HCT116 (cell line): Measurements from ENCODE around the gene PRKG1. TPM values are rescaled to one million over a fixed set of nuclear protein-coding genes. Genes with fewer than 3 reads are reported as not detected.

Source experiments
- ATAC-seq: fragments of 200-7000 bp; cut with Tn5 transposase; 2 replicates; pipeline ENCODE4 v1.9.1; 2020; ENCODE audit warnings: mild to moderate bottlenecking, moderate library complexity
- BruUV-seq: library from RNA; stranded (reverse); fragments of 400-500 nt; replicated peaks from 2 replicates; lab custom pipeline; 2021; lab: Mats Ljungman, UMichigan
- CTCF ChIA-PET: fragments of 300-600 bp; sonication (Branson Sonifier 250); formaldehyde crosslinking; loops from one replicate; lab custom pipeline; 2021; ENCODE audit warnings: antibody characterized with exemption; lab: Charles Lee
- POLR2A ChIA-PET: fragments of 300-600, 350-600 bp; sonication (Branson Sonifier 250); formaldehyde crosslinking; loops from one replicate; lab custom pipeline; 2021; ENCODE audit warnings: antibody characterized with exemption; lab: Charles Lee
- RAD21 ChIA-PET, 2 experiments: fragments of 300-600 bp; sonication (Branson Sonifier 250); formaldehyde crosslinking; loops; one replicate each; lab custom pipeline; 2023; ENCODE audit warnings: low total read pairs in 2 of 2; ENCODE audit not compliant: uncharacterized antibody in 2 of 2, unreplicated experiment in 2 of 2, low non-redundant PET in 1 of 2; lab: Charles Lee
- DNase-seq: peaks from one replicate; pipeline ENCODE4 v3.0.0-alpha.2; 2010; ENCODE audit warnings: low read depth, low spot score
- H2AFZ ChIP-seq: fragments of 200-600 bp; shearing (Covaris generic), sonication (generic); 2 replicates; pipeline ENCODE4 v1.6.1; 2017; ENCODE audit warnings: low read depth, mixed run types, mixed read lengths, antibody characterized with exemption, low read length; ENCODE audit not compliant: poor library complexity, severe bottlenecking
- H3K27ac ChIP-seq: 2 replicates; pipeline ENCODE4 v1.5.1; 2012; ENCODE audit warnings: low read depth, low read length
- H3K27me3 ChIP-seq: fragments of 200-600 bp; sonication (generic); 2 replicates; pipeline ENCODE4 v1.6.1; 2016; ENCODE audit warnings: mixed run types, low read length, mixed read lengths; ENCODE audit not compliant: insufficient read depth
- H3K36me3 ChIP-seq, 2 experiments: fragments of 200-500 bp in 1 of 2; fragments of 200-600 bp in 1 of 2; sonication (Bioruptor generic) in 1 of 2; sonication (generic) in 1 of 2; 2 replicates each; pipeline versions ENCODE4 v1.5.1 to v1.6.1; 2014 to 2016; ENCODE audit warnings: low read length in 2 of 2, inconsistent platforms in 1 of 2, mixed read lengths in 1 of 2, mixed run types in 1 of 2; ENCODE audit not compliant: insufficient read depth in 2 of 2, control insufficient read depth in 1 of 2
- H3K4me1 ChIP-seq, 2 experiments: fragments of 200-600 bp in 1 of 2; sonication (generic) in 1 of 2; 2 replicates each; pipeline versions ENCODE4 v1.5.1 to v1.6.1; 2012 to 2017; ENCODE audit warnings: low read length in 2 of 2, inconsistent platforms in 1 of 2, mild to moderate bottlenecking in 1 of 2, mixed read lengths in 1 of 2, mixed run types in 1 of 2, moderate library complexity in 1 of 2; ENCODE audit not compliant: insufficient read depth in 2 of 2, control insufficient read depth in 1 of 2
- H3K4me2 ChIP-seq: fragments of 200-600 bp; sonication (generic); 2 replicates; pipeline ENCODE4 v1.6.1; 2017; ENCODE audit warnings: mixed run types, low read length, mixed read lengths
- H3K4me3 ChIP-seq, 2 experiments: fragments of 200-600 bp in 1 of 2; sonication (generic) in 1 of 2; replicated peaks in 1 of 2; 2 replicates each; pipeline ENCODE4 v1.5.1; 2011 to 2016; ENCODE audit warnings: low read length in 2 of 2, control low read depth in 1 of 2, low read depth in 1 of 2, mild to moderate bottlenecking in 1 of 2, mixed read lengths in 1 of 2, mixed run types in 1 of 2
- H3K79me2 ChIP-seq: fragments of 200-600 bp; sonication (generic); 2 replicates; pipeline ENCODE4 v1.6.1; 2017; ENCODE audit warnings: mild to moderate bottlenecking, mixed run types, low read length, moderate library complexity, mixed read lengths; ENCODE audit not compliant: insufficient read depth
- H3K9ac ChIP-seq: fragments of 200-600 bp; sonication (generic); 2 replicates; pipeline ENCODE4 v1.6.1; 2016; ENCODE audit warnings: low read length, mixed read lengths
- H3K9me2 ChIP-seq: fragments of 200-600 bp; sonication (generic), shearing (Covaris generic); 2 replicates; pipeline ENCODE4 v1.6.1; 2017; ENCODE audit warnings: mixed run types, mild to moderate bottlenecking, moderate library complexity; ENCODE audit not compliant: insufficient read depth
- H3K9me3 ChIP-seq, 2 experiments: fragments of 200-500 bp in 1 of 2; fragments of 200-600 bp in 1 of 2; sonication (Bioruptor generic) in 1 of 2; sonication (generic) in 1 of 2; 2 replicates each; pipeline ENCODE4 v1.6.1; 2014 to 2017; ENCODE audit warnings: low read length in 2 of 2, mixed read lengths in 2 of 2, inconsistent platforms in 1 of 2, low read depth in 1 of 2, mild to moderate bottlenecking in 1 of 2, mixed run types in 1 of 2, moderate library complexity in 1 of 2; ENCODE audit not compliant: control insufficient read depth in 1 of 2, insufficient read depth in 1 of 2
- H4K20me1 ChIP-seq: fragments of 200-600 bp; sonication (generic), shearing (Covaris generic); 2 replicates; pipeline ENCODE4 v1.6.1; 2017; ENCODE audit warnings: mixed run types, mild to moderate bottlenecking, moderate library complexity; ENCODE audit not compliant: insufficient read depth
- FOSL1 ChIP-seq: IDR thresholded peaks from 2 replicates; pipeline ENCODE4 v1.6.1; 2012; ENCODE audit warnings: low read depth
- SIN3A ChIP-seq: IDR thresholded peaks from 2 replicates; pipeline ENCODE4 v1.6.1; 2012; ENCODE audit warnings: low read depth
- intact Hi-C: fragments of 100-400 bp; cut with micrococcal nuclease; formaldehyde crosslinking; loops from 2 replicates; pipeline ENCODE4 v1.10.0; 2022
- total RNA-seq: library from RNA; stranded (reverse); gene quantifications from one replicate; pipeline ENCODE4 v1.2.1, GENCODE V29; 2021; ENCODE audit not compliant: unreplicated experiment
- TF ChIP-seq, protein P1 (sequence below): IDR thresholded peaks from 2 replicates; pipeline ENCODE4 v1.6.1; 2011; ENCODE audit warnings: mild to moderate bottlenecking, low read length, moderate library complexity; ENCODE audit not compliant: insufficient replicate concordance; ENCODE audit errors: extremely low read depth
- TF ChIP-seq, protein P2 (sequence below), 3 experiments: fragments of 200-600 bp in 1 of 3; sonication (generic) in 1 of 3; IDR thresholded peaks in 2 of 3; conservative IDR thresholded peaks in 1 of 3; 2 replicates each; pipeline ENCODE4 v1.5.1; 2012 to 2017; ENCODE audit warnings: low read depth in 2 of 3, low read length in 2 of 3, antibody characterized with exemption in 1 of 3, borderline replicate concordance in 1 of 3, control low read depth in 1 of 3, mild to moderate bottlenecking in 1 of 3, mixed read lengths in 1 of 3, mixed run types in 1 of 3, moderate library complexity in 1 of 3; ENCODE audit not compliant: insufficient read depth in 1 of 3
- TF ChIP-seq, protein P3 (sequence below): IDR thresholded peaks from 2 replicates; pipeline ENCODE4 v1.6.1; 2012; ENCODE audit warnings: low read depth
- TF ChIP-seq, protein P4 (sequence below): IDR thresholded peaks from 2 replicates; pipeline ENCODE4 v1.6.1; 2012

PRKG1 gene
- total RNA-seq, 1 experiment from 2014 or later: 1.4 TPM

DNA sequence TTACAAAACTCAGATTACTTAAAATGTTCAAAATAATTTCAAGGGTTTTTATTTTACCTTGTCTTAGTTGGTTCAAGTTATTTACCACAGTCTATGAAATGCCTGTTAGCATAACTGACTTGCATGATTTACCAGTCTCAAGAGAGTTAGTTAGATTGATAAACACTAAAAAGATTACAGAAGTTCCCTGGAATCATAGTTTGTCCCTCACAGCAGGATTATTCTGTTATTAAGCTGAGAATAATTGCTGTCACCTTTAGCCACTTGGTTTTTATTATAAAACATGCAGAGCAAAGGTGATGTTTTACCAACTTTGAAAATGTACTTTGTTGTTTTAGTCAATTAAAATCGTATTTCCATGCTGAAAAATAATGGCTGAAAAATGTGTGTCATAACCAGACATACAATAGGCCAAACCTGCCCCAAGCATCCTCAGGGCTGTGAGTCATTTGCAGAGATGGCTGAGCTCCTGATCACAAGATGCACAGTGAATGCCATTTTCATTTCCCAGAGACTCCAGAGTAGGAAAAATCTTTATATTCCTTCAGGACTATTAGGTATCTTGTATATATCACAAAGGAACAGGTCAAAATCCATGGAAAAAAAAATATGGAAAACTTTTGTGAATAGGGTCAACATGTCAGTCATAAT is 1152.0 kb downstream of the PRKG1 start:
- Histone ChIP-seq H3K36me3 (no peaks in the 10 kb centered on the region), H2AFZ (no peak overlapping the region)
- CTCF ChIA-PET: no interaction called here
- no peak for DNase-seq
- TF ChIP-seq SIN3A: no peak
- TF ChIP-seq, protein P1, sequence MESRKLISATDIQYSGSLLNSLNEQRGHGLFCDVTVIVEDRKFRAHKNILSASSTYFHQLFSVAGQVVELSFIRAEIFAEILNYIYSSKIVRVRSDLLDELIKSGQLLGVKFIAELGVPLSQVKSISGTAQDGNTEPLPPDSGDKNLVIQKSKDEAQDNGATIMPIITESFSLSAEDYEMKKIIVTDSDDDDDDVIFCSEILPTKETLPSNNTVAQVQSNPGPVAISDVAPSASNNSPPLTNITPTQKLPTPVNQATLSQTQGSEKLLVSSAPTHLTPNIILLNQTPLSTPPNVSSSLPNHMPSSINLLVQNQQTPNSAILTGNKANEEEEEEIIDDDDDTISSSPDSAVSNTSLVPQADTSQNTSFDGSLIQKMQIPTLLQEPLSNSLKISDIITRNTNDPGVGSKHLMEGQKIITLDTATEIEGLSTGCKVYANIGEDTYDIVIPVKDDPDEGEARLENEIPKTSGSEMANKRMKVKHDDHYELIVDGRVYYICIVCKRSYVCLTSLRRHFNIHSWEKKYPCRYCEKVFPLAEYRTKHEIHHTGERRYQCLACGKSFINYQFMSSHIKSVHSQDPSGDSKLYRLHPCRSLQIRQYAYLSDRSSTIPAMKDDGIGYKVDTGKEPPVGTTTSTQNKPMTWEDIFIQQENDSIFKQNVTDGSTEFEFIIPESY: no peak
- TF ChIP-seq, protein P2, sequence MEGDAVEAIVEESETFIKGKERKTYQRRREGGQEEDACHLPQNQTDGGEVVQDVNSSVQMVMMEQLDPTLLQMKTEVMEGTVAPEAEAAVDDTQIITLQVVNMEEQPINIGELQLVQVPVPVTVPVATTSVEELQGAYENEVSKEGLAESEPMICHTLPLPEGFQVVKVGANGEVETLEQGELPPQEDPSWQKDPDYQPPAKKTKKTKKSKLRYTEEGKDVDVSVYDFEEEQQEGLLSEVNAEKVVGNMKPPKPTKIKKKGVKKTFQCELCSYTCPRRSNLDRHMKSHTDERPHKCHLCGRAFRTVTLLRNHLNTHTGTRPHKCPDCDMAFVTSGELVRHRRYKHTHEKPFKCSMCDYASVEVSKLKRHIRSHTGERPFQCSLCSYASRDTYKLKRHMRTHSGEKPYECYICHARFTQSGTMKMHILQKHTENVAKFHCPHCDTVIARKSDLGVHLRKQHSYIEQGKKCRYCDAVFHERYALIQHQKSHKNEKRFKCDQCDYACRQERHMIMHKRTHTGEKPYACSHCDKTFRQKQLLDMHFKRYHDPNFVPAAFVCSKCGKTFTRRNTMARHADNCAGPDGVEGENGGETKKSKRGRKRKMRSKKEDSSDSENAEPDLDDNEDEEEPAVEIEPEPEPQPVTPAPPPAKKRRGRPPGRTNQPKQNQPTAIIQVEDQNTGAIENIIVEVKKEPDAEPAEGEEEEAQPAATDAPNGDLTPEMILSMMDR (IDR thresholded peaks at IDR 0.05 in 2 of 3, conservative IDR thresholded peaks at IDR 0.05 in 1 of 3; ENCODE audit: borderline replicate concordance in 1 of 3, insufficient read depth in 1 of 3, low read depth in 2 of 3, low read length in 2 of 3): no peak
- TF ChIP-seq, protein P3, sequence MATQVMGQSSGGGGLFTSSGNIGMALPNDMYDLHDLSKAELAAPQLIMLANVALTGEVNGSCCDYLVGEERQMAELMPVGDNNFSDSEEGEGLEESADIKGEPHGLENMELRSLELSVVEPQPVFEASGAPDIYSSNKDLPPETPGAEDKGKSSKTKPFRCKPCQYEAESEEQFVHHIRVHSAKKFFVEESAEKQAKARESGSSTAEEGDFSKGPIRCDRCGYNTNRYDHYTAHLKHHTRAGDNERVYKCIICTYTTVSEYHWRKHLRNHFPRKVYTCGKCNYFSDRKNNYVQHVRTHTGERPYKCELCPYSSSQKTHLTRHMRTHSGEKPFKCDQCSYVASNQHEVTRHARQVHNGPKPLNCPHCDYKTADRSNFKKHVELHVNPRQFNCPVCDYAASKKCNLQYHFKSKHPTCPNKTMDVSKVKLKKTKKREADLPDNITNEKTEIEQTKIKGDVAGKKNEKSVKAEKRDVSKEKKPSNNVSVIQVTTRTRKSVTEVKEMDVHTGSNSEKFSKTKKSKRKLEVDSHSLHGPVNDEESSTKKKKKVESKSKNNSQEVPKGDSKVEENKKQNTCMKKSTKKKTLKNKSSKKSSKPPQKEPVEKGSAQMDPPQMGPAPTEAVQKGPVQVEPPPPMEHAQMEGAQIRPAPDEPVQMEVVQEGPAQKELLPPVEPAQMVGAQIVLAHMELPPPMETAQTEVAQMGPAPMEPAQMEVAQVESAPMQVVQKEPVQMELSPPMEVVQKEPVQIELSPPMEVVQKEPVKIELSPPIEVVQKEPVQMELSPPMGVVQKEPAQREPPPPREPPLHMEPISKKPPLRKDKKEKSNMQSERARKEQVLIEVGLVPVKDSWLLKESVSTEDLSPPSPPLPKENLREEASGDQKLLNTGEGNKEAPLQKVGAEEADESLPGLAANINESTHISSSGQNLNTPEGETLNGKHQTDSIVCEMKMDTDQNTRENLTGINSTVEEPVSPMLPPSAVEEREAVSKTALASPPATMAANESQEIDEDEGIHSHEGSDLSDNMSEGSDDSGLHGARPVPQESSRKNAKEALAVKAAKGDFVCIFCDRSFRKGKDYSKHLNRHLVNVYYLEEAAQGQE: no peak
- TF ChIP-seq, protein P4, sequence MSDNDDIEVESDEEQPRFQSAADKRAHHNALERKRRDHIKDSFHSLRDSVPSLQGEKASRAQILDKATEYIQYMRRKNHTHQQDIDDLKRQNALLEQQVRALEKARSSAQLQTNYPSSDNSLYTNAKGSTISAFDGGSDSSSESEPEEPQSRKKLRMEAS: no peak
- no peak for TF ChIP-seq FOSL1
- TF ChIP-seq, all 23 proteins: peak for 0
- no peak overlapping the region for H3K9ac ChIP-seq
- intact Hi-C loops: no loop called here
- no TSS peak for BruUV-seq
- no peaks in the 10 kb centered on the region for H3K79me2 ChIP-seq
- POLR2A ChIA-PET: no interaction called here
- H3K4me1 ChIP-seq: peaks cover 11 to 40% of the 10 kb centered on the region in 2 experiments; a peak in 3 of 4 replicates
- H3K4me3 ChIP-seq: no peak overlapping the region
- no peak overlapping the region for H3K4me2 ChIP-seq
- H3K27ac ChIP-seq: no peak overlapping the region
- no peak for ATAC-seq
- no peaks in the 10 kb centered on the region for H3K9me3 ChIP-seq
- no peaks in the 10 kb centered on the region for H3K9me2 ChIP-seq
- H4K20me1 ChIP-seq: no peaks in the 10 kb centered on the region
- no peaks in the 10 kb centered on the region for H3K27me3 ChIP-seq
- RAD21 ChIA-PET: no interaction called here
